HUES48 (cell line): ENCODE measurements around the gene MYH14.

Source experiments
- H3K27ac ChIP-seq: one replicate; pipeline ENCODE4 v1.7.0; 2013; ENCODE audit warnings: low read depth, low read length, inconsistent platforms
- H3K27me3 ChIP-seq: 2 replicates; pipeline ENCODE4 v1.6.1; 2013; ENCODE audit warnings: mild to moderate bottlenecking, low read length; ENCODE audit not compliant: control insufficient read depth, insufficient read depth
- H3K36me3 ChIP-seq: 2 replicates; pipeline ENCODE4 v1.6.1; 2013; ENCODE audit warnings: low read length; ENCODE audit not compliant: control insufficient read depth, insufficient read depth
- H3K4me1 ChIP-seq: 2 replicates; pipeline ENCODE4 v1.6.1; 2013; ENCODE audit warnings: mild to moderate bottlenecking, low read length; ENCODE audit not compliant: control insufficient read depth, insufficient read depth
- H3K4me3 ChIP-seq: 2 replicates; pipeline ENCODE4 v1.5.1; 2013; ENCODE audit warnings: mild to moderate bottlenecking, low read depth, low read length
- H3K9ac ChIP-seq: 2 replicates; pipeline ENCODE4 v1.6.1; 2013; ENCODE audit warnings: mild to moderate bottlenecking, low read depth, low read length, moderate library complexity
- H3K9me3 ChIP-seq: 2 replicates; pipeline ENCODE4 v1.6.1; 2013; ENCODE audit warnings: low read length; ENCODE audit not compliant: control insufficient read depth, insufficient read depth

The MYH14 gene

DNA sequence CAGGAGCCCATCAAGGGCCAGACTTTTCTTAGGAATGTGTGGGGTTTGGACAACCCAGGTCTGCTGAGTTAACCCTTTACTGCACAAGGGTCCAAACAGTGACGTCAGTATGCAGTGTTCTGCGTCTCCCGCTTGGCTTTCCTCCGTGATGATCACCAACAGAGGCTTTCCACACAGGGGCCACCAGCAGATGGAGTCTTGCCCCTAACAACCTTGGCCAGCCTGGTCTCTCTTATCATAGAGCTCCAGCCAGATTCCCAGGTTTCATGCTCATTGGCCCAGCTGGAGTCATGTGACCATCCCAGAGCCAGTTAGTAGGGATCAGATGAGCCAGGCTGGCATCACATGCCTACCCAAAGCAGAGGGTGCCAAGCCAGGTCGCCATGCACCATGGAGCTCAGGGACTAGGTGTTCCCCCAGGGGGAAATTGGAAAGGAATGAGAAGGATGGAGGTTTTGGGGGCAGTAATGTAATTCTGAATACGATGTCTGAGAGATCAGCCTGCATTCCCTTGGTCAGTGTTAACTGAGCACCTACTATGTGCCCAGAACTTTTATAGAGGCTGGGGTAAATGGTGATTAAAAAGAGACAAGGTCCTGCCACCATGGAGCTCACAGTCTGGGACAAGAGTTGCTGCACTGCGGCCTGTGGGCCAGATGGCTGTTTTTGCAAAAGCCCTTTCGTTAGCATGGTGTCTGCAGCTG is 61.2 kb downstream of the MYH14 start:
- H3K4me3 ChIP-seq, result no peak overlapping the region
- H3K36me3 ChIP-seq, result peaks cover 15% of the 10 kb centered on the region
- no peak overlapping the region for H3K27ac ChIP-seq
- H3K9me3 ChIP-seq, result no peaks in the 10 kb centered on the region
- H3K4me1 ChIP-seq, result peaks cover 3% of the 10 kb centered on the region; the same call in 1 of the 2 replicates
- H3K27me3 ChIP-seq, result no peaks in the 10 kb centered on the region
- H3K9ac ChIP-seq, result no peak overlapping the region

DNA sequence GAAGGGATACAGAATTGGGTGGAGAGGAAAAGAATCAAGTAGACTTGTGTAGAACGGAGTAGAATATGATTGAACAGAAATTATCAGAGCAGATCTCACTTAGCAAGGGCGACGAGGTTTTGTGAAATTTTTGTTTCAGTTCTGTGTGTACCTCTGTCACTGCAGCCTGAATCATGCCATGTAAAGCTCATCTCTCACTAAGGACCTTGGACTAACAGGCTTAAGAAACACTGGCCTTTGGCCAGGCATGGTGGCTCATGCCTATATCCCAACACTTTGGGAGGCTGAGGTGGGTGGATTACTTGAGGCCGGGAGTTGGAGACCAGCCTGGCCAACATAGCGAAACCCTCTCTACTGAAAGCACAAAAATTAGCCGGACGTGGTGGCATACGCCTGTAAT is 62.6 kb downstream of the MYH14 start:
- Histone ChIP-seq H3K36me3 (peaks cover 16% of the 10 kb centered on the region), H3K9me3 (no peaks in the 10 kb centered on the region), H3K27ac (no peak overlapping the region), H3K4me3 (no peak overlapping the region), H3K27me3 (no peaks in the 10 kb centered on the region), H3K4me1 (peaks cover 3% of the 10 kb centered on the region; the same call in 1 of the 2 replicates), H3K9ac (no peak overlapping the region)

DNA sequence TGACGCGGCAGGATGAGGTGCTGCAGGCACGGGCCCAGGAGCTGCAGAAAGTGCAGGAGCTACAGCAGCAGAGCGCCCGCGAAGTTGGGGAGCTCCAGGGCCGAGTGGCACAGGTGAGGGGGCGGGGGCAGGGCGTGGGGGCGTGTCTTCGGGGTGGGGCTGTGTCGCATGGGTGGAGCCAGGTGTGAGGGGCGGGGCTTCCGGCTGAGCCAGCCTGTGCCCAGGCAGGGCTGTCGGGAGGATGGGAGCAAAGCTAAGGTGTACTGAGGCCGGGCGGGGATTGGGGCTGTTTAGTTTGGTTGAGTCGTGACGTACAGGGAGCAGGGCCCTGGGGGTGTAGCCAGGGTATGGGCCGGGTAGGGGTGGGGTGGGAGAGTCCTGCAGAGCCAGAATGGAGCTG is 63.5 kb downstream of the MYH14 start:
- H3K4me3 ChIP-seq, result peak overlapping the region; percentile 5; the same call in 1 of the 2 replicates
- H3K27ac ChIP-seq, result no peak overlapping the region
- H3K9ac ChIP-seq, result no peak overlapping the region
- no peaks in the 10 kb centered on the region for H3K27me3 ChIP-seq
- H3K4me1 ChIP-seq, result peaks cover 3% of the 10 kb centered on the region; the same call in 1 of the 2 replicates
- no peaks in the 10 kb centered on the region for H3K9me3 ChIP-seq
- peaks cover 16% of the 10 kb centered on the region for H3K36me3 ChIP-seq

DNA sequence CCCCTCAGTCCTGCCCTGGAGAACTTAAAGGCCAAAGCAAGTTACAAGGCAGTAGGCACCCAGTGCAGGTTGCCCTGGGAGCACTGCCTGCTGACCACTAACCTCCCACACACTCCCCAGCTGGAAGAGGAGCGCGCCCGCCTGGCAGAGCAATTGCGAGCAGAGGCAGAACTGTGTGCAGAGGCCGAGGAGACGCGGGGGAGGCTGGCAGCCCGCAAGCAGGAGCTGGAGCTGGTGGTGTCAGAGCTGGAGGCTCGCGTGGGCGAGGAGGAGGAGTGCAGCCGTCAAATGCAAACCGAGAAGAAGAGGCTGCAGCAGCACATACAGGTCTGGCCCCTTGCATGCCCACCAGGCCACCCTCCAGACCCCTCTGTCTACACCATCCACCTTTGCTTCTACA is 64.6 kb downstream of the MYH14 start:
- Histone ChIP-seq H3K36me3 (peaks cover 16% of the 10 kb centered on the region), H3K4me1 (peaks cover 3% of the 10 kb centered on the region; the same call in 1 of the 2 replicates), H3K9ac (no peak overlapping the region), H3K9me3 (no peaks in the 10 kb centered on the region), H3K4me3 (no peak overlapping the region), H3K27ac (no peak overlapping the region), H3K27me3 (no peaks in the 10 kb centered on the region)

DNA sequence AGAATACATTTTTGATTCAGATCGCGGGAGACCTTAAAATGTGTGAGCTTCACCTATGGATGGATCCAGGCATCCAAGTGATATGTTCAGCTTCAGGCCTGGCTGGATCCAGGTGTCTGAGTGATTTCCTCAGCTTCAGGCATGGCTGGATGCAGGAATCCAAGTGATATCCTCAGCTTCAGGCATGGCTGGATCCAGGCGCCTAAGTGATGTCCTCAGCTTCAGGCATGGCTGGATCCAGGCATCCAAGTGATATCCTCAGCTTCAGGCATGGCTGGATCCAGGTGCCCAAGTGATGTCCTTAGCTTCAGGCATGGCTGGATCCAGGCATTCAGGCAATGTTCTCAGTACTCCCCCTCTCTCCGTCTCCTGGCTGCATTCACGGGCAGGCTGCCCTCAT is 65.1 kb downstream of the MYH14 start:
- Histone ChIP-seq H3K4me3 (no peak overlapping the region), H3K36me3 (peaks cover 14% of the 10 kb centered on the region), H3K27ac (no peak overlapping the region), H3K27me3 (no peaks in the 10 kb centered on the region), H3K9ac (no peak overlapping the region), H3K9me3 (no peaks in the 10 kb centered on the region), H3K4me1 (peaks cover 3% of the 10 kb centered on the region; the same call in 1 of the 2 replicates)

DNA sequence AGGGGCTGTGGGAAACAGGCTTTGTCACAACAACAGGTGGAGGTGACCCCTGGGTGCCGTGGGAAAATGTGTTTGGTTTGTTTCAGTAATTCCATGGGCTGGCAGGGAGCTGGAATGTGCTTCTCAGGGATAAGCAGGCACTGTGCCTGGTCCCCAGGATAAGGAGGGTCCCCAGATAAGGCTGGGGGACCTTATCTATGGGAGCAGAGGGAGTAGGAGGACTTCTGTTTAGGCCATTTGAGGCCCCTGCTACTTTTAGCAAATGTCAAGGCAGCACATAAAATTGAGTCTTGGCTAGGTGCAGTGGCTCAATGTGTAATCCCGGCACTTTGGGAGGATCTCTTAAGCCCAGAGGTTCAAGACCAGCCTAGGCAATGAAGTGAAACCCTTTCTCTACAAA is 66.2 kb downstream of the MYH14 start:
- no peak overlapping the region for H3K27ac ChIP-seq
- no peak overlapping the region for H3K4me3 ChIP-seq
- H3K27me3 ChIP-seq, result no peaks in the 10 kb centered on the region
- no peak overlapping the region for H3K9ac ChIP-seq
- H3K9me3 ChIP-seq, result no peaks in the 10 kb centered on the region
- H3K4me1 ChIP-seq, result peaks cover 3% of the 10 kb centered on the region; the same call in 1 of the 2 replicates
- H3K36me3 ChIP-seq, result peaks cover 13% of the 10 kb centered on the region

DNA sequence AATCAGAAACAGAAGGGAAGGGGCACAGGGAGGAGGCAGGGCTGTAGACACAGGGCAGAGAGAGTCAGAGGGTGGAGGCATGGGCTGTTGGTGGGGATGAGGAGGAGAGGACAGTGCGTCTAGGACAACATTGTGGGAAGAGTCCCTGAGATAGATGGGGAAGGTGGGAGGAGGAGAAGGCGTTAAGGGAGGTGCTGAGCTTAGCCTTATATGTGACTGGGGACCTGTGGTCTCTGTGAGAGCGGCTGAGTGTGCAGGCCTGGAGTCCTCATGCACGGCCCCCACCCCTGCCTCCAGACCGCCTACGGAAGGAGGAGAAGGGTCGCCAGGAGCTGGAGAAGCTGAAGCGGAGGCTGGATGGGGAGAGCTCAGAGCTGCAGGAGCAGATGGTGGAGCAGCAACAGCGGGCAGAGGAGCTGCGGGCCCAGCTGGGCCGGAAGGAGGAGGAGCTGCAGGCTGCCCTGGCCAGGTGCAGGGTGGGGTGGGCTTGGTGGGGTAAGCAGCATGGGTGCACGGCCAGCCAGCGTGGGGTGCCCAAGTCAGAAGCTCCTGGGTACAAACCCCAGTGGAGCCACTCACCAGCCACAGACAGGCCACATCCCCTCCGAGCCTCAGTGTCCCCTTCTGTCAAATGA is 69.0 kb downstream of the MYH14 start:
- Histone ChIP-seq H3K9ac (no peak overlapping the region), H3K36me3 (peaks cover 25% of the 10 kb centered on the region), H3K27me3 (no peaks in the 10 kb centered on the region)

DNA sequence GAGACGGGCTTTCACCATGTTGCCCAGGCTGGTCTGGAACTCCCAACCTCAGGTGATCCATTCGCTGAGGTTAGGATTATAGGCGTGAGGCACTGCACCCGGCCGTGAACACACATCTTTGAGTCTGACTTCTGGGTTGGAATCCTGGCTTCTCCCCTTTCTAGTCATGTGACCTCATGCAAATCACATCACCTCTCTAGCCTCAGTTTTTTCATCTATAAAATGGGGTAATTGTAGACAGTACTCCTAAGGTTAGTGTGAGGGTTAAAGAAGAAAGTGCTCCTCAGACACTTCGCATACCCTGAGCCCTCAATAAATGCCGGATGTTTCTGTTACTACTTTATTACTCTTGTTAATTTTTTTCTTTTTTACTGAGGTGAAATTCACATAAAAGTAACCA is 70.4 kb downstream of the MYH14 start:
- Histone ChIP-seq H3K27ac (no peak overlapping the region), H3K4me3 (no peak overlapping the region), H3K27me3 (no peaks in the 10 kb centered on the region), H3K36me3 (peaks cover 21% of the 10 kb centered on the region), H3K4me1 (no peaks in the 10 kb centered on the region), H3K9ac (no peak overlapping the region), H3K9me3 (no peaks in the 10 kb centered on the region)

More for the DNA sequence above, 69.0 kb downstream of the MYH14 start:
- no peak overlapping the region for H3K27ac ChIP-seq
- no peaks in the 10 kb centered on the region for H3K4me1 ChIP-seq
- no peaks in the 10 kb centered on the region for H3K9me3 ChIP-seq
- H3K4me3 ChIP-seq, result no peak overlapping the region

DNA sequence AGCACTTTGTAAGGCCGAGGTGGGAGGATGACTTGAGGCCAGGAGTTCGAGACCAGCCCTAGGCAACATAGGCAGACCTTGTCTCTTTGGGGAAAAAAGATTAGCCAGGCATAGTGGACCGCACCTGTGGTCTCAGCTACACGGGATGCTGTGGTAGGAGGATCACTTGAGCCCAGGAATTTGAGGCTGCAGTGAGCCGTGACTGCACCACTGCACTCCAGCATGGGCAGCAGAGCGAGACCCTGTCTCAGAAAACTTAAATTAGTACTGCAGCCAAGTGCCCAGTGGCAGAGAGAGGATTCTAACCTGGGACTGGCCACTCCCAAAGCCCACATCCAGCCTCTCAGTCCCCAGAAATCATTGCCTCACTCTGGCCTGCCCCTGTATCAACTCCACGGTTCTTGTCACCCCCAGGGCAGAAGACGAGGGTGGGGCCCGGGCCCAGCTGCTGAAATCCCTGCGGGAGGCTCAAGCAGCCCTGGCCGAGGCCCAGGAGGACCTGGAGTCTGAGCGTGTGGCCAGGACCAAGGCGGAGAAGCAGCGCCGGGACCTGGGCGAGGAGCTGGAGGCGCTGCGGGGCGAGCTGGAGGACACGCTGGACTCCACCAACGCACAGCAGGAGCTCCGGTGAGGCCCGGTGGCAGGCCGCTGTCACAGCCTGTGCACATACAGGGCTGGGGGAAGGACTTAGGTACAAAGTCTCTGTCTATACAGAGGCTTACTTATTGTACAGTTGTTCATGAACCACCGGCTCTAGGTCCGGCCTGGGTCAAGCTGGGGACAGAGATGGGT is 72.4 kb downstream of the MYH14 start:
- Histone ChIP-seq H3K9ac (no peak overlapping the region), H3K9me3 (no peaks in the 10 kb centered on the region), H3K27me3 (no peaks in the 10 kb centered on the region), H3K4me1 (no peaks in the 10 kb centered on the region), H3K4me3 (no peak overlapping the region), H3K27ac (no peak overlapping the region), H3K36me3 (peaks cover 27% of the 10 kb centered on the region)

DNA sequence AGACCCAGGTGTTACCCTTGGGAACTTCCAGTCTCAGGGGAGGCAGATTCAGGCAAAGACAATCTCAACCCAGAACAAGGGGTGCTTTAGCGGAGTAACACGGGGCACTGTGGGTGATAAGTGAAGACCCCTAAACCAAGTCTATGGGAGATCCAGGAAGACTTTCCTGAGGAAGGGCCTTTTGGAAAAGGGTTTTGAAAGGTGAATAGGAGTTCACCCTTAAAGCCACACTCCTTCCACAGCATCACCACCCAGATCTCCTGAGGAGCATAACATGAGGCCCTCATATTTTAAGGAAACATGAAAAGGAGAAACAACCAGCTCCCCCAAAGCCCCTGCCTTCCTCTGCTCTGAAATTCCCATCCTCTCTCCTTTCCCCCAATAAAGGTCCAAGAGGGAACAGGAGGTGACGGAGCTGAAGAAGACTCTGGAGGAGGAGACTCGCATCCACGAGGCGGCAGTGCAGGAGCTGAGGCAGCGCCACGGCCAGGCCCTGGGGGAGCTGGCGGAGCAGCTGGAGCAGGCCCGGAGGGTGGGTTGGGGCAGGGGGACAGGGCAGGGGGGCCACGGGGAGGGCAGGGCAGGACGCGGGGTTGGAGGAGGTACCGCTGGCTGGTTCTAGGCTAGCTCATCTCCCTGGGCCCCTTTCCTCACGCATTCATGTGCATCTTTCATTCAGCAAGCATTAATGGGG is 73.1 kb downstream of the MYH14 start:
- Histone ChIP-seq H3K36me3 (peaks cover 32% of the 10 kb centered on the region), H3K9me3 (no peaks in the 10 kb centered on the region), H3K9ac (no peak overlapping the region), H3K4me1 (no peaks in the 10 kb centered on the region), H3K27ac (no peak overlapping the region), H3K27me3 (no peaks in the 10 kb centered on the region), H3K4me3 (no peak overlapping the region)
